Mucosa of rectum (tissue), 2 donors: Measurements from ENCODE around the gene COTL1.

Experiments
- H3K27ac ChIP-seq, 2 donors: one replicate each; pipeline ENCODE4 v1.7.0; 2013; ENCODE audit warnings: inconsistent platforms in 2 of 2, low read depth in 2 of 2, low read length in 2 of 2
- H3K27me3 ChIP-seq, 2 donors: one replicate each; pipeline ENCODE4 v1.7.0; 2013; ENCODE audit warnings: low read length in 2 of 2; ENCODE audit not compliant: control insufficient read depth in 2 of 2, insufficient read depth in 2 of 2
- H3K36me3 ChIP-seq, 2 donors: one replicate each; pipeline ENCODE4 v1.7.0; 2013; ENCODE audit warnings: low read length in 2 of 2; ENCODE audit not compliant: control insufficient read depth in 2 of 2, insufficient read depth in 2 of 2
- H3K4me1 ChIP-seq, 2 donors: one replicate each; pipeline ENCODE4 v1.7.0; 2013; ENCODE audit warnings: low read length in 2 of 2, mild to moderate bottlenecking in 1 of 2; ENCODE audit not compliant: control insufficient read depth in 2 of 2, insufficient read depth in 2 of 2
- H3K4me3 ChIP-seq, 2 donors: one replicate each; pipeline ENCODE4 v1.7.0; 2013; ENCODE audit warnings: low read length in 2 of 2
- H3K9ac ChIP-seq, 2 donors: one replicate each; pipeline ENCODE4 v1.7.0; 2013; ENCODE audit warnings: low read length in 2 of 2, low read depth in 1 of 2, mild to moderate bottlenecking in 1 of 2
- H3K9me3 ChIP-seq, 2 donors: one replicate each; pipeline ENCODE4 v1.7.0; 2013; ENCODE audit warnings: low read length in 2 of 2; ENCODE audit not compliant: control insufficient read depth in 2 of 2
- donor health status: healthy.
- donor health status: Normal muscosa, but diverticular disease.

Gene COTL1

GRCh38 chr16:84616515-84616914 lies 1.4 kb downstream of the COTL1 start:
- Histone ChIP-seq H3K27me3 (no peaks in the 10 kb centered on the region), H3K4me1 (peaks cover 6 to 25% of the 10 kb centered on the region in 2 donors), H3K36me3 (peaks cover 0 to 3% of the 10 kb centered on the region in 2 donors), H3K4me3 (peak overlapping the region; percentile 66 to 84), H3K27ac (peak overlapping the region in 1 of 2 donors; percentile 43), H3K9ac (peak overlapping the region in 1 of 2 donors; percentile 26), H3K9me3 (no peaks in the 10 kb centered on the region)

- H3K27me3 ChIP-seq = no peaks in the 10 kb centered on the region
- peaks cover 4 to 29% of the 10 kb centered on the region in 2 donors for H3K4me1 ChIP-seq
- H3K4me3 ChIP-seq = peak overlapping the region in 1 of 2 donors; percentile 53
- H3K27ac ChIP-seq = no peak overlapping the region
- H3K9ac ChIP-seq = no peak overlapping the region
- H3K9me3 ChIP-seq = no peaks in the 10 kb centered on the region
- peaks cover 0 to 3% of the 10 kb centered on the region in 2 donors for H3K36me3 ChIP-seq
Measured at GRCh38 chr16:84614968-84615813, 2.7 kb downstream of the COTL1 start.

GRCh38 chr16:84614623-84614967 lies 3.3 kb downstream of the COTL1 start:
- peak overlapping the region in 1 of 2 donors; percentile 53 for H3K4me3 ChIP-seq
- no peaks in the 10 kb centered on the region for H3K9me3 ChIP-seq
- no peak overlapping the region for H3K9ac ChIP-seq
- peaks cover 4 to 29% of the 10 kb centered on the region in 2 donors for H3K4me1 ChIP-seq
- H3K27ac ChIP-seq = no peak overlapping the region
- peaks cover 0 to 3% of the 10 kb centered on the region in 2 donors for H3K36me3 ChIP-seq
- no peaks in the 10 kb centered on the region for H3K27me3 ChIP-seq

- Histone ChIP-seq H3K9ac (no peak overlapping the region), H3K4me3 (no peak overlapping the region), H3K9me3 (no peaks in the 10 kb centered on the region), H3K36me3 (peaks cover 0 to 3% of the 10 kb centered on the region in 2 donors), H3K4me1 (peaks cover 4 to 31% of the 10 kb centered on the region in 2 donors), H3K27me3 (no peaks in the 10 kb centered on the region), H3K27ac (no peak overlapping the region)
Measured at GRCh38 chr16:84614073-84614459, 3.8 kb downstream of the COTL1 start.

GRCh38 chr16:84613408-84614072 lies 4.3 kb downstream of the COTL1 start:
- Histone ChIP-seq H3K27ac (no peak overlapping the region), H3K9me3 (no peaks in the 10 kb centered on the region), H3K4me1 (peaks cover 4 to 32% of the 10 kb centered on the region in 2 donors), H3K4me3 (no peak overlapping the region), H3K36me3 (peaks cover 0 to 3% of the 10 kb centered on the region in 2 donors), H3K9ac (no peak overlapping the region), H3K27me3 (no peaks in the 10 kb centered on the region)

- H3K36me3 ChIP-seq = peaks cover 0 to 3% of the 10 kb centered on the region in 2 donors
- peaks cover 4 to 33% of the 10 kb centered on the region in 2 donors for H3K4me1 ChIP-seq
- no peak overlapping the region for H3K9ac ChIP-seq
- no peaks in the 10 kb centered on the region for H3K9me3 ChIP-seq
- no peak overlapping the region for H3K4me3 ChIP-seq
- no peaks in the 10 kb centered on the region for H3K27me3 ChIP-seq
- no peak overlapping the region for H3K27ac ChIP-seq
Measured at GRCh38 chr16:84612686-84613085, 5.2 kb downstream of the COTL1 start.

- no peaks in the 10 kb centered on the region for H3K27me3 ChIP-seq
- no peak overlapping the region for H3K27ac ChIP-seq
- no peak overlapping the region for H3K4me3 ChIP-seq
- H3K4me1 ChIP-seq = peaks cover 0 to 23% of the 10 kb centered on the region in 2 donors
- H3K36me3 ChIP-seq = peaks cover 0 to 3% of the 10 kb centered on the region in 2 donors
- H3K9me3 ChIP-seq = no peaks in the 10 kb centered on the region
- H3K9ac ChIP-seq = no peak overlapping the region
Measured at GRCh38 chr16:84611041-84611440, 6.8 kb downstream of the COTL1 start.

- peaks cover 0 to 26% of the 10 kb centered on the region in 2 donors for H3K4me1 ChIP-seq
- peaks cover 0 to under 1% of the 10 kb centered on the region in 2 donors for H3K36me3 ChIP-seq
- H3K9me3 ChIP-seq = no peaks in the 10 kb centered on the region
- H3K27me3 ChIP-seq = no peaks in the 10 kb centered on the region
- H3K27ac ChIP-seq = no peak overlapping the region
- H3K9ac ChIP-seq = no peak overlapping the region
- no peak overlapping the region for H3K4me3 ChIP-seq
Measured at GRCh38 chr16:84610376-84610775, 7.5 kb downstream of the COTL1 start.

- Histone ChIP-seq H3K36me3 (no peaks in the 10 kb centered on the region), H3K9ac (no peak overlapping the region), H3K4me1 (peaks cover 0 to 24% of the 10 kb centered on the region in 2 donors), H3K9me3 (no peaks in the 10 kb centered on the region), H3K4me3 (no peak overlapping the region), H3K27ac (peak overlapping the region in 1 of 2 donors; percentile 38), H3K27me3 (no peaks in the 10 kb centered on the region)
Measured at GRCh38 chr16:84609563-84610177, 8.2 kb downstream of the COTL1 start.

- H3K9me3 ChIP-seq = no peaks in the 10 kb centered on the region
- no peaks in the 10 kb centered on the region for H3K36me3 ChIP-seq
- H3K4me3 ChIP-seq = peak overlapping the region in 1 of 2 donors; percentile 20
- peaks cover 3 to 27% of the 10 kb centered on the region in 2 donors for H3K4me1 ChIP-seq
- no peak overlapping the region for H3K9ac ChIP-seq
- H3K27me3 ChIP-seq = no peaks in the 10 kb centered on the region
- H3K27ac ChIP-seq = peak overlapping the region; percentile 7 to 60
Measured at GRCh38 chr16:84608282-84608681, 9.6 kb downstream of the COTL1 start.
